IMR-90 (cell line): ENCODE data around the gene SLC45A2. TPM values are rescaled to one million over a fixed set of nuclear protein-coding genes. Genes with fewer than 3 reads are reported as not detected.

ENCODE experiments used
- ATAC-seq: fragments of 200-7000 bp; cut with Tn5 transposase; 2 replicates; pipeline ENCODE4 v1.9.1; 2020; ENCODE audit warnings: low read depth, mild to moderate bottlenecking, moderate library complexity
- BruUV-seq: library from RNA; stranded (reverse); fragments of 400-500 nt; replicated peaks from 2 replicates; lab custom pipeline; 2021; lab: Mats Ljungman, UMichigan
- CTCF ChIA-PET: fragments of 300-600 bp; formaldehyde crosslinking; extraction: SDS; loops from one replicate; lab custom pipeline; 2021; ENCODE audit warnings: antibody characterized with exemption; lab: Yijun Ruan, JAX
- POLR2A ChIA-PET: fragments of 300-600 bp; sonication (Branson Sonifier 250); formaldehyde crosslinking; loops from one replicate; lab custom pipeline; 2022; ENCODE audit warnings: antibody characterized with exemption; ENCODE audit not compliant: unreplicated experiment; lab: Charles Lee
- DNase-seq: peaks from one replicate; pipeline ENCODE4 v3.0.0; 2013
- H2AFZ ChIP-seq: replicated peaks from 2 replicates; pipeline ENCODE3; 2013; ENCODE audit warnings: low read length, mild to moderate bottlenecking; ENCODE audit not compliant: poor library complexity
- H2AK5ac ChIP-seq: 2 replicates; pipeline ENCODE4 v1.6.1; 2013; ENCODE audit warnings: low read depth, low read length, inconsistent platforms
- H2AK9ac ChIP-seq: replicated peaks from 2 replicates; pipeline ENCODE3; 2013; ENCODE audit warnings: mild to moderate bottlenecking, low read depth, low read length, moderate library complexity; ENCODE audit not compliant: poor library complexity
- H2BK120ac ChIP-seq: 2 replicates; pipeline ENCODE4 v1.6.1; 2013; ENCODE audit warnings: low read depth, low read length, inconsistent platforms
- H2BK15ac ChIP-seq: 3 replicates; pipeline ENCODE4 v1.6.1; 2013; ENCODE audit warnings: low read depth, low read length, inconsistent platforms
- H2BK20ac ChIP-seq: 2 replicates; pipeline ENCODE4 v1.6.1; 2013; ENCODE audit warnings: low read depth, mild to moderate bottlenecking, inconsistent platforms, low read length, moderate library complexity
- H2BK5ac ChIP-seq: 2 replicates; pipeline ENCODE4 v1.6.1; 2013; ENCODE audit warnings: mild to moderate bottlenecking, low read depth, low read length, inconsistent platforms; ENCODE audit not compliant: poor library complexity, severe bottlenecking
- H3K14ac ChIP-seq: replicated peaks from 2 replicates; pipeline ENCODE4 v1.6.1; 2013; ENCODE audit warnings: low read depth, low read length, inconsistent platforms
- H3K18ac ChIP-seq: 2 replicates; pipeline ENCODE4 v1.6.1; 2013; ENCODE audit warnings: low read depth, low read length, control low read depth
- H3K23ac ChIP-seq: 2 replicates; pipeline ENCODE4 v1.6.1; 2013; ENCODE audit warnings: low read depth, low read length, inconsistent platforms
- H3K27ac ChIP-seq: 2 replicates; pipeline ENCODE4 v1.5.1; 2013; ENCODE audit warnings: mild to moderate bottlenecking, control low read depth, low read length; ENCODE audit not compliant: insufficient read depth
- H3K27me3 ChIP-seq: 2 replicates; pipeline ENCODE4 v1.6.1; 2013; ENCODE audit warnings: low read length; ENCODE audit not compliant: control insufficient read depth, insufficient read depth
- H3K36me3 ChIP-seq: 2 replicates; pipeline ENCODE4 v1.6.1; 2013; ENCODE audit warnings: low read length, mixed read lengths; ENCODE audit not compliant: control insufficient read depth, insufficient read depth
- H3K4ac ChIP-seq: 2 replicates; pipeline ENCODE4 v1.6.1; 2013; ENCODE audit warnings: low read depth, low read length, inconsistent platforms
- H3K4me1 ChIP-seq: 2 replicates; pipeline ENCODE4 v1.6.1; 2013; ENCODE audit warnings: low read length, mixed read lengths; ENCODE audit not compliant: control insufficient read depth, insufficient read depth
- H3K4me2 ChIP-seq: 2 replicates; pipeline ENCODE4 v1.6.1; 2013; ENCODE audit warnings: low read depth, mild to moderate bottlenecking, control low read depth, low read length, moderate library complexity
- H3K4me3 ChIP-seq: 2 replicates; pipeline ENCODE4 v1.5.1; 2013; ENCODE audit warnings: low read depth, mild to moderate bottlenecking, control low read depth, low read length, moderate library complexity; ENCODE audit not compliant: insufficient read depth
- H3K56ac ChIP-seq: 2 replicates; pipeline ENCODE4 v1.6.1; 2013; ENCODE audit warnings: low read length, inconsistent platforms; ENCODE audit not compliant: insufficient read depth; ENCODE audit errors: extremely low read depth
- H3K79me1 ChIP-seq, 2 experiments: 2 replicates each; pipeline ENCODE4 v1.6.1; 2013; ENCODE audit warnings: low read length in 2 of 2, inconsistent platforms in 1 of 2, low read depth in 1 of 2
- H3K9ac ChIP-seq: 2 replicates; pipeline ENCODE4 v1.6.1; 2013; ENCODE audit warnings: low read depth, low read length, control low read depth
- H3K9me1 ChIP-seq: 2 replicates; pipeline ENCODE4 v1.6.1; 2013; ENCODE audit warnings: low read length, inconsistent platforms; ENCODE audit not compliant: insufficient read depth
- H3K9me3 ChIP-seq: 2 replicates; pipeline ENCODE4 v1.6.1; 2013; ENCODE audit warnings: low read length; ENCODE audit not compliant: control insufficient read depth, insufficient read depth
- H4K20me1 ChIP-seq: 2 replicates; pipeline ENCODE4 v1.6.1; 2013; ENCODE audit warnings: low read length, inconsistent platforms; ENCODE audit not compliant: insufficient read depth
- H4K5ac ChIP-seq: 2 replicates; pipeline ENCODE4 v1.6.1; 2013; ENCODE audit warnings: mild to moderate bottlenecking, low read depth, low read length, control low read depth
- H4K8ac ChIP-seq, 2 experiments: 2 replicates each; pipeline ENCODE4 v1.6.1; 2013; ENCODE audit warnings: low read depth in 2 of 2, low read length in 2 of 2, control low read depth in 1 of 2, inconsistent platforms in 1 of 2
- H4K91ac ChIP-seq: 2 replicates; pipeline ENCODE4 v1.6.1; 2013; ENCODE audit warnings: low read depth, low read length, inconsistent platforms; ENCODE audit not compliant: insufficient read depth
- BHLHE40 ChIP-seq: fragments of 150-350 bp; IDR thresholded peaks from 2 replicates; pipeline ENCODE4 v1.6.1; 2016; ENCODE audit warnings: mild to moderate bottlenecking, low read depth, low read length
- CEBPB ChIP-seq: IDR thresholded peaks from 2 replicates; pipeline ENCODE4 v1.6.1; 2012; ENCODE audit warnings: low read depth, low read length, improper control_type of control experiment
- CHD1 ChIP-seq: IDR thresholded peaks from 2 replicates; pipeline ENCODE4 v1.6.1; 2012; ENCODE audit warnings: low read depth, low read length, improper control_type of control experiment
- ELK1 ChIP-seq: fragments of 150-350 bp; IDR thresholded peaks from 2 replicates; pipeline ENCODE4 v1.6.1; 2016; ENCODE audit warnings: low read depth, mild to moderate bottlenecking, low read length, moderate library complexity, borderline replicate concordance
- FOS ChIP-seq: fragments of 150-350 bp; IDR thresholded peaks from 2 replicates; pipeline ENCODE4 v1.6.1; 2016; ENCODE audit warnings: low read depth, low read length
- MAFK ChIP-seq: IDR thresholded peaks from 2 replicates; pipeline ENCODE4 v1.6.1; 2012; ENCODE audit warnings: low read depth, low read length, improper control_type of control experiment
- MAZ ChIP-seq: IDR thresholded peaks from 2 replicates; pipeline ENCODE4 v1.6.1; 2012; ENCODE audit warnings: low read depth, mild to moderate bottlenecking, low read length, improper control_type of control experiment, moderate library complexity, borderline replicate concordance
- NFE2L2 ChIP-seq: fragments of 150-350 bp; IDR thresholded peaks from 2 replicates; pipeline ENCODE4 v1.6.1; 2016; ENCODE audit warnings: low read depth, mild to moderate bottlenecking, low read length
- POLR2A ChIP-seq: IDR thresholded peaks from 2 replicates; pipeline ENCODE4 v1.6.1; 2012; ENCODE audit warnings: mild to moderate bottlenecking, low read depth, low read length
- RAD21 ChIP-seq: IDR thresholded peaks from 2 replicates; pipeline ENCODE4 v1.6.1; 2012; ENCODE audit warnings: low read length, improper control_type of control experiment
- RCOR1 ChIP-seq: IDR thresholded peaks from 2 replicates; pipeline ENCODE4 v1.6.1; 2012; ENCODE audit warnings: mild to moderate bottlenecking, low read length, improper control_type of control experiment; ENCODE audit not compliant: insufficient replicate concordance
- RFX5 ChIP-seq: IDR thresholded peaks from 2 replicates; pipeline ENCODE4 v1.8.0; 2012; ENCODE audit warnings: low read depth, mild to moderate bottlenecking, low read length, moderate library complexity
- SMC3 ChIP-seq: fragments of 150-350 bp; IDR thresholded peaks from 2 replicates; pipeline ENCODE4 v1.6.1; 2016; ENCODE audit warnings: low read depth, mild to moderate bottlenecking, antibody characterized with exemption, low read length, moderate library complexity
- USF2 ChIP-seq: fragments of 150-350 bp; IDR thresholded peaks from 2 replicates; pipeline ENCODE4 v1.6.1; 2017; ENCODE audit warnings: mild to moderate bottlenecking, antibody characterized with exemption, low read length, low read depth
- WGBS, 2 experiments: methylation state at CpG; one replicate each; pipeline versions ENCODE4 v1.1.5 to v1.1.7; 2013; ENCODE audit warnings: missing lambda C conversion rate in 2 of 2; ENCODE audit not compliant: insufficient read length in 1 of 2; ENCODE audit errors: extremely low coverage in 2 of 2; 5-methylcytosine and 5-hydroxymethylcytosine counted together
- dilution Hi-C: fragments of 300-500 bp; cut with HindIII; formaldehyde crosslinking; loops from one replicate; pipeline ENCODE4 v1.14.3; 2018; ENCODE audit warnings: low sequenced_read_pairs; ENCODE audit not compliant: unreplicated experiment
- in situ Hi-C: fragments of 300-500 bp; cut with MboI; formaldehyde crosslinking; loops from 3 replicates; pipeline ENCODE4 v1.14.3; 2019; ENCODE audit warnings: low sequenced_read_pairs, inconsistent platforms, mixed read lengths
- intact Hi-C: fragments of 100-400 bp; cut with micrococcal nuclease; formaldehyde crosslinking; loops from 2 replicates; pipeline ENCODE4 v1.10.0; 2022
- polyA plus RNA-seq, 3 experiments: library from polyadenylated mRNA; depleted of rRNA; stranded (reverse); fragments of >200 nt; gene quantifications; 2 replicates each; pipeline ENCODE4 v1.2.3, GENCODE V29; 2012; ENCODE audit warnings: low replicate concordance in 1 of 3
- total RNA-seq: library from RNA; depleted of rRNA; stranded (reverse); fragments of >200 nt; gene quantifications from 2 replicates; pipeline ENCODE4 v1.2.3, GENCODE V29; 2012
- TF ChIP-seq, protein P1 (sequence below): conservative IDR thresholded peaks from 2 replicates; pipeline ENCODE4 v1.5.1; 2012; ENCODE audit warnings: mild to moderate bottlenecking, low read depth, low read length, improper control_type of control experiment

SLC45A2 gene
- total and polyA plus RNA-seq, 2 of the 4 experiments (the other 2 are of a cell fraction): 0.07 TPM; not detected in 1

DNA sequence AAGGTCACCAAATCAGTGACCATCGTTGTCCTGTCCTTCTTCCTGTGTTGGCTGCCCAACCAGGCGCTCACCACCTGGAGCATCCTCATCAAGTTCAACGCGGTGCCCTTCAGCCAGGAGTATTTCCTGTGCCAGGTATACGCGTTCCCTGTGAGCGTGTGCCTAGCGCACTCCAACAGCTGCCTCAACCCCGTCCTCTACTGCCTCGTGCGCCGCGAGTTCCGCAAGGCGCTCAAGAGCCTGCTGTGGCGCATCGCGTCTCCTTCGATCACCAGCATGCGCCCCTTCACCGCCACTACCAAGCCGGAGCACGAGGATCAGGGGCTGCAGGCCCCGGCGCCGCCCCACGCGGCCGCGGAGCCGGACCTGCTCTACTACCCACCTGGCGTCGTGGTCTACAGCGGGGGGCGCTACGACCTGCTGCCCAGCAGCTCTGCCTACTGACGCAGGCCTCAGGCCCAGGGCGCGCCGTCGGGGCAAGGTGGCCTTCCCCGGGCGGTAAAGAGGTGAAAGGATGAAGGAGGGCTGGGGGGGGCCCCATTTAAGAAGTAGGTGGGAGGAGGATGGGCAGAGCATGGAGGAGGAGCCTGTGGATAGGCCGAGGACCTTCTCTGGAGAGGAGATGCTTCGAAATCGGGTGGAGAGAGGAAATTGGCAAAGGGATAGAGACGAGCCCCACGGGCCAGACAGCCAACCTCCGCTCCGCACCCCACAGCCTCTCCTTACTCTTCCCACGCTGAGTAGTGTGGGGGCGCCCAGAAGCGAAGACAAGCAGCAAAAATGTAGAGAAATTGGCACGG is 46.6 kb downstream of the SLC45A2 start:
- peaks cover 60% of the 10 kb centered on the region for H3K27me3 ChIP-seq
- no peak overlapping the region for H2AK5ac ChIP-seq
- no peak overlapping the region for H4K5ac ChIP-seq
- H4K8ac ChIP-seq: no peak overlapping the region
- H3K9ac ChIP-seq: no peak overlapping the region
- DNase-seq (no peak), ATAC-seq (no peak)
- H4K91ac ChIP-seq: no peak overlapping the region
- H3K79me1 ChIP-seq: no peaks in the 10 kb centered on the region
- H2AFZ ChIP-seq: no peak overlapping the region
- H3K56ac ChIP-seq: no peak overlapping the region
- dilution Hi-C loops: no loop called here
- WGBS, 2 experiments: 39% methylated on average over 6 of the region's 54 CpGs; no CpG with 5 or more reads in 1 of the 2 experiments
- H2AK9ac ChIP-seq: no peak overlapping the region
- in situ Hi-C loops: no loop called here
- H2BK20ac ChIP-seq: no peak overlapping the region
- H2BK5ac ChIP-seq: no peak overlapping the region
- ChIA-PET POLR2A (no interaction called here), CTCF (no interaction called here)
- H3K4me3 ChIP-seq: no peak overlapping the region
- no peaks in the 10 kb centered on the region for H3K9me1 ChIP-seq
- no peaks in the 10 kb centered on the region; the same call in 1 of the 2 replicates for H4K20me1 ChIP-seq
- no peak overlapping the region for H2BK15ac ChIP-seq
- intact Hi-C loops: loop anchor here (10.0 kb wide), 1 partner anchor 323 kb away; no protein-coding TSS in a partner anchor
- no peaks in the 10 kb centered on the region for H3K36me3 ChIP-seq
- no peak overlapping the region for H3K18ac ChIP-seq
- H3K4ac ChIP-seq: no peak overlapping the region
- H3K27ac ChIP-seq: no peak overlapping the region
- no TSS peak for BruUV-seq
- peaks cover 5% of the 10 kb centered on the region; the same call in 1 of the 2 replicates for H3K9me3 ChIP-seq
- H2BK120ac ChIP-seq: no peak overlapping the region
- no peaks in the 10 kb centered on the region for H3K4me1 ChIP-seq
- no peak overlapping the region for H3K23ac ChIP-seq
- no peak overlapping the region for H3K14ac ChIP-seq
- no peak overlapping the region for H3K4me2 ChIP-seq
- TF ChIP-seq RAD21 (no peak), MAZ (no peak), RFX5 (no peak), NFE2L2 (no peak), ELK1 (no peak), POLR2A (no peak), FOS (no peak), USF2 (no peak), CHD1 (no peak), RCOR1 (no peak), CEBPB (no peak), SMC3 (no peak), BHLHE40 (no peak), MAFK (no peak)
- TF ChIP-seq, protein P1, sequence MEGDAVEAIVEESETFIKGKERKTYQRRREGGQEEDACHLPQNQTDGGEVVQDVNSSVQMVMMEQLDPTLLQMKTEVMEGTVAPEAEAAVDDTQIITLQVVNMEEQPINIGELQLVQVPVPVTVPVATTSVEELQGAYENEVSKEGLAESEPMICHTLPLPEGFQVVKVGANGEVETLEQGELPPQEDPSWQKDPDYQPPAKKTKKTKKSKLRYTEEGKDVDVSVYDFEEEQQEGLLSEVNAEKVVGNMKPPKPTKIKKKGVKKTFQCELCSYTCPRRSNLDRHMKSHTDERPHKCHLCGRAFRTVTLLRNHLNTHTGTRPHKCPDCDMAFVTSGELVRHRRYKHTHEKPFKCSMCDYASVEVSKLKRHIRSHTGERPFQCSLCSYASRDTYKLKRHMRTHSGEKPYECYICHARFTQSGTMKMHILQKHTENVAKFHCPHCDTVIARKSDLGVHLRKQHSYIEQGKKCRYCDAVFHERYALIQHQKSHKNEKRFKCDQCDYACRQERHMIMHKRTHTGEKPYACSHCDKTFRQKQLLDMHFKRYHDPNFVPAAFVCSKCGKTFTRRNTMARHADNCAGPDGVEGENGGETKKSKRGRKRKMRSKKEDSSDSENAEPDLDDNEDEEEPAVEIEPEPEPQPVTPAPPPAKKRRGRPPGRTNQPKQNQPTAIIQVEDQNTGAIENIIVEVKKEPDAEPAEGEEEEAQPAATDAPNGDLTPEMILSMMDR: no peak
